GM23248 (cell line): ENCODE results near the gene RNPEP.

ENCODE experiments used
- EZH2 ChIP-seq: fragments of 200-600 bp; sonication (generic); IDR thresholded peaks from 2 replicates; pipeline ENCODE4 v1.6.1; 2018; ENCODE audit warnings: antibody characterized with exemption, mild to moderate bottlenecking; ENCODE audit not compliant: insufficient read depth, poor library complexity, severe bottlenecking
- EZH2phosphoT487 ChIP-seq: fragments of 200-600 bp; sonication (generic); IDR thresholded peaks from 2 replicates; pipeline ENCODE4 v1.6.1; 2018; ENCODE audit warnings: antibody characterized with exemption, moderate library complexity, mild to moderate bottlenecking, low read depth; ENCODE audit not compliant: insufficient read depth

DNA sequence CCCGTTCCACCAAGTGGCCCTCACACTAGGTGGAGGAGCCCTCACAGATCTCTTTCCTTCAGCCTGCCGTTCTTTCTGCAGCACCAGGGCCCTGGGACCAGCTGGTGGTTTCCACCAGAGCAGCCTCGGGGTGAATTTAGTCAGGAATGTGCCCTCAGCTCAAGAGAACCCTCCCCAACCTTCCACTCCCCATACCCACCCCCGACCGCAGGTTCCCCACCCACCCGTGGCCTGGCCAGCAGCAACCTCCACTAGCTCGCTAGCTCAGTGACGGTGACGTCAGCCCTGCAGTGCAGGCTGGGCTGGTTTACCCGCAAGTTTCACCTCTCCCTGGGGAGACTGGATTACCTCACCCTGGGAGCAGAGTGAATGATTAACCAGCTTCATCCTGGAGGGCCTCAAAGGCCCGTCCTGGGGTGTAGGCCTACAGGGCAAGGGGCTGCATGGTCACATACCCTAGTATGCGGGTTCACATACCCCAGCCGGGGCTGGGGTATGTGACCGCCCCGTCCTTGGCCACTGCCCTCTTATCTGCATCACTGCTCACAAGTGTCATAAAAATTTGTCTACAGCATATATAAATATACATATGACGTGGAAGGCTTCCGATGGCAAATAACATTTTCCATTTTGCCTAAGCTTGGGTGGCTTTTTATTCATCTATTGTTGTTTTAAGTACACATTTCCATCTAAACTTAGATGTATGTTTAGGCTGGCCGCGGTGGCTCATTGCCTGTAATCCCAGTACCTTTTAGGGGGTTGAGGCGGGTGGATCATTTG lies 52.4 kb downstream of the RNPEP start:
- no peak for TF ChIP-seq EZH2phosphoT487
- TF ChIP-seq EZH2: no peak
